HL-60 (cell line): ENCODE data around the gene KYNU.

Source experiments
- CTCF ChIP-seq: IDR thresholded peaks from one replicate; pipeline ENCODE4 v1.5.1; 2011; ENCODE audit warnings: low read length, control low read depth, inconsistent platforms; ENCODE audit not compliant: insufficient read depth
- GABPA ChIP-seq: IDR thresholded peaks from 2 replicates; pipeline ENCODE4 v1.6.1; 2012; ENCODE audit warnings: low read depth
- POLR2AphosphoS5 ChIP-seq: IDR thresholded peaks from 2 replicates; pipeline ENCODE4 v1.6.1; 2012; ENCODE audit warnings: low read depth
- REST ChIP-seq: IDR thresholded peaks from 2 replicates; pipeline ENCODE4 v1.6.1; 2012; ENCODE audit warnings: low read depth; ENCODE audit not compliant: insufficient replicate concordance
- SPI1 ChIP-seq: IDR thresholded peaks from 2 replicates; pipeline ENCODE4 v1.6.1; 2012; ENCODE audit warnings: low read depth, mild to moderate bottlenecking, borderline replicate concordance

GRCh38 chr2:142965443-142965842 is 88.0 kb downstream of the KYNU start:
- TF ChIP-seq CTCF = no peak
- no peak for TF ChIP-seq POLR2AphosphoS5
- TF ChIP-seq GABPA = no peak
- no peak for TF ChIP-seq REST
- no peak for TF ChIP-seq SPI1
